GM18511 (cell line): ENCODE measurements around the gene NXPE3.

Experiments
- ATAC-seq: cut with Tn5 transposase; IDR thresholded peaks from one replicate; pipeline ENCODE4 v1.9.1; 2021; ENCODE audit warnings: mild to moderate bottlenecking, moderate library complexity; ENCODE audit not compliant: unreplicated experiment

NXPE3 gene

DNA sequence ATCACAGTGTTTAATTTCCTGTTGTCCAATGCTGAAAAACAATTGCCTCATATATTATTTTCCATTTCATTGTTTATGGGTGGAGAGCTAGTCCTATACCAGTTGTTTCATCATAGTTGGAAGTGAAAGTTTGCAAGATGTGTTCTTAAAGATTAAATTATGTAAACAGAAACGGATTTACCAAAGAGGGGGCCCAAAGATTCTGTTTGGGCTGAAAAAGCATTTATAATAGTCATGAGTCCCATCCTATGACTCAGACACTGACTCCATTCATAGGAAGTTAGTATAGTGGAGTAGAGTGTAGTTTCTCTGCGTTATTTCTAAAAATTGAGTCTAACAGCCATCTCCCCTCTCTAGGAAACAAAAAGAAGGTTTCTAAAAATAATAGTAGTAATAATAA is 94.6 kb downstream of the NXPE3 start:
- ATAC-seq, result no peak

DNA sequence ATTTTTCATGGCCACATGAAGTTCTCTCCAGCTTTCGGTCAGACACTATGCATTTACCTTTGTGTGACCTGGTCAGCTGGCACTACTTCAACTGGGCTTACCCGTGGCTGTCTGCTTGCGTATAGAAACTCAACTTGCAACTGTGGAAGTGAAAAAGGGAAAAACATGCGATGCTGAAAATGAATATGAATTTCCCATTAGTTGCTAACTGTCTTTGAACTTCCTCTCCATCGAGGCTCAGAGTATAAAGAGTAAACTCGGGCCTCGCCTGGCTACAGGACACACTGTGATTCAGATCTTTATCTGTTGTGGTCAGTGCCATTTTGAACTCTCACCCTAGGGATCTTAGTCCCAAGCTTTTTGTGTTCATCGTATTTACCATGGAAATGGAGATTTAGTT is 97.1 kb downstream of the NXPE3 start:
- peak; percentile 61 for ATAC-seq
